ENCODE data around the gene RAB7B.
"Not testable (repeated sequence)": the region's sequence is repeated elsewhere in the genome, so short reads cannot be mapped to it uniquely, and the experiment has no call there.

The RAB7B gene

GRCh38 chr1:206002871-206003801 is at the start of gene RAB7B:
RAB7B (minus strand) TSS chr1:206003395; CDS start chr1:205994135, 9,260 bp downstream.
- ATAC-seq (no peak), DNase-seq (no peak)

- not testable (repeated sequence) for DNase-seq, ATAC-seq
Observed at GRCh38 chr1:206052231-206052865, 49.2 kb upstream of the RAB7B start.

- DNase-seq (peak; percentile 62), ATAC-seq (peak; percentile 94)
Observed at GRCh38 chr1:206050655-206051235, 47.5 kb upstream of the RAB7B start.

- ATAC-seq (no peak), DNase-seq (no peak)
Observed at GRCh38 chr1:206049919-206050600, 46.9 kb upstream of the RAB7B start.

GRCh38 chr1:206049293-206049692 is 46.1 kb upstream of the RAB7B start:
- no peak for DNase-seq
- peak; percentile 64 for ATAC-seq

GRCh38 chr1:206048582-206048981 is 45.4 kb upstream of the RAB7B start:
- ATAC-seq, result no peak
- DNase-seq, result no peak

GRCh38 chr1:206047271-206047670 is 44.1 kb upstream of the RAB7B start:
- no peak for ATAC-seq
- no peak for DNase-seq

GRCh38 chr1:206041640-206042039 is 38.4 kb upstream of the RAB7B start:
- no peak for DNase-seq
- peak; percentile 46 for ATAC-seq

GRCh38 chr1:206040328-206040727 is 37.1 kb upstream of the RAB7B start:
- no peak for ATAC-seq

GRCh38 chr1:206039046-206039973 is 36.1 kb upstream of the RAB7B start:
- DNase-seq (no peak), ATAC-seq (peak; percentile 33)

More at GRCh38 chr1:206040328-206040727, 37.1 kb upstream of the RAB7B start:
- DNase-seq, result no peak

- DNase-seq, result no peak
- no peak for ATAC-seq
Observed at GRCh38 chr1:206037581-206037980, 34.4 kb upstream of the RAB7B start.

- peak; percentile 38 for ATAC-seq
- DNase-seq, result no peak
Observed at GRCh38 chr1:206036663-206037455, 33.7 kb upstream of the RAB7B start.

- ATAC-seq, result no peak
- no peak for DNase-seq
Observed at GRCh38 chr1:206035027-206035426, 31.8 kb upstream of the RAB7B start.

- no peak for ATAC-seq
- no peak for DNase-seq
Observed at GRCh38 chr1:206032380-206033140, 29.4 kb upstream of the RAB7B start.

GRCh38 chr1:206030714-206031113 is 27.5 kb upstream of the RAB7B start:
- ATAC-seq, result peak; percentile 94
- DNase-seq, result peak; percentile 73

GRCh38 chr1:206030191-206030590 is 27.0 kb upstream of the RAB7B start:
- no peak for ATAC-seq
- no peak for DNase-seq

- DNase-seq (no peak), ATAC-seq (no peak)
Observed at GRCh38 chr1:206029484-206029883, 26.3 kb upstream of the RAB7B start.

- no peak for DNase-seq
- ATAC-seq, result no peak
Observed at GRCh38 chr1:206025283-206025820, 22.2 kb upstream of the RAB7B start.

GRCh38 chr1:206023695-206024094 is 20.5 kb upstream of the RAB7B start, which contains the start of gene CTSE:
CTSE (minus strand) TSS chr1:206023895; CDS start chr1:206023791, 104 bp downstream.
- no peak for ATAC-seq

More at GRCh38 chr1:206023695-206024094, 20.5 kb upstream of the RAB7B start, which contains the start of gene CTSE:
- DNase-seq, result no peak
